IPS DF 6.9 (cell line): ENCODE measurements around the gene TLL2.

Experiments used
- DNase-seq: peaks from one replicate; pipeline ENCODE4 v3.0.0-alpha.2; 2013; ENCODE audit warnings: low read depth, low spot score
- H3K27ac ChIP-seq: one replicate; pipeline ENCODE4 v1.5.1; 2013; ENCODE audit warnings: low read length, control low read depth
- H3K27me3 ChIP-seq: 2 replicates; pipeline ENCODE4 v1.6.1; 2013; ENCODE audit warnings: mild to moderate bottlenecking, low read length; ENCODE audit not compliant: control insufficient read depth, insufficient read depth
- H3K36me3 ChIP-seq: 2 replicates; pipeline ENCODE4 v1.6.1; 2013; ENCODE audit warnings: low read length; ENCODE audit not compliant: control insufficient read depth, insufficient read depth
- H3K4me1 ChIP-seq: 2 replicates; pipeline ENCODE4 v1.6.1; 2013; ENCODE audit warnings: low read length; ENCODE audit not compliant: control insufficient read depth, insufficient read depth
- H3K4me3 ChIP-seq: 2 replicates; pipeline ENCODE4 v1.5.1; 2013; ENCODE audit warnings: mild to moderate bottlenecking, low read length
- H3K9me3 ChIP-seq: 2 replicates; pipeline ENCODE4 v1.6.1; 2013; ENCODE audit warnings: low read length, inconsistent platforms; ENCODE audit not compliant: control insufficient read depth, insufficient read depth
- WGBS: extraction: QIAGEN DNeasy Blood & Tissue Kit; methylation state at CpG from one replicate; pipeline ENCODE4 v1.1.7; 2013; ENCODE audit warnings: mixed read lengths, missing lambda C conversion rate; ENCODE audit not compliant: insufficient read length, insufficient coverage; 5-methylcytosine and 5-hydroxymethylcytosine counted together

Gene TLL2

DNA sequence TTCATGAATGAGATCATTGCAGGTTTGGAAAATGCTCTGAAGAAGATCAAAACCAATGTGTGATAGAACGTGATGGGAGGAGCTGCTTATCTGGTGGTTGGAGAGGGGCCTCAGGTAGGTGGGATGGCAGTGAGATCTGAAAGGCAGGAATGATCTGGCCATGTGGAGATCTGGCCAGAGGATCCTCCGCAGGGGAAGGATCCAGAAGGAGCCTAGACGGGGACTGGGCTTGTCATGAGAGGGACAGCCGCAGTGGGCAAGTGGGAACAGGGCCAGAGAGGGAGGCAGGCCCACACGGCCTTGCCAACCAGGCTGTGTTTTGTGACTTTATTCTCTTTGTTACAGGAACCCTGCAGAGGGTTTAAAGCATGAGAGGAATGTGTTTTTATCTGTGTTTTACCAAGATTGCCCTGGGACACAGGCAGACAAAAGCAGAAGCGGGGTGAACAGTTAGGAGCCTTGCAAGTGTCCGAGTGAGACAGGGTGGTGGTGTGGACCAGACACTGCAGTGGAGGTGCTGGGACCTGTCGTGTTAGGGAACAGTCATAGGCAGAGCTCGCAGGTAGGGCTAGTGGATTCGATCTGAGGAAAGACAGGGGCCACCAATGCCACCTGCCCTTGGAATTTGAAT, 66.6 kb downstream of the TLL2 start:
- no peak for DNase-seq
- H3K36me3 ChIP-seq: no peaks in the 10 kb centered on the region
- no peaks in the 10 kb centered on the region for H3K9me3 ChIP-seq
- H3K27ac ChIP-seq: no peak overlapping the region
- H3K4me3 ChIP-seq: no peak overlapping the region
- peaks cover 10% of the 10 kb centered on the region for H3K4me1 ChIP-seq
- WGBS: no CpG with 5 or more reads among the region's 10 CpGs
- no peaks in the 10 kb centered on the region for H3K27me3 ChIP-seq

DNA sequence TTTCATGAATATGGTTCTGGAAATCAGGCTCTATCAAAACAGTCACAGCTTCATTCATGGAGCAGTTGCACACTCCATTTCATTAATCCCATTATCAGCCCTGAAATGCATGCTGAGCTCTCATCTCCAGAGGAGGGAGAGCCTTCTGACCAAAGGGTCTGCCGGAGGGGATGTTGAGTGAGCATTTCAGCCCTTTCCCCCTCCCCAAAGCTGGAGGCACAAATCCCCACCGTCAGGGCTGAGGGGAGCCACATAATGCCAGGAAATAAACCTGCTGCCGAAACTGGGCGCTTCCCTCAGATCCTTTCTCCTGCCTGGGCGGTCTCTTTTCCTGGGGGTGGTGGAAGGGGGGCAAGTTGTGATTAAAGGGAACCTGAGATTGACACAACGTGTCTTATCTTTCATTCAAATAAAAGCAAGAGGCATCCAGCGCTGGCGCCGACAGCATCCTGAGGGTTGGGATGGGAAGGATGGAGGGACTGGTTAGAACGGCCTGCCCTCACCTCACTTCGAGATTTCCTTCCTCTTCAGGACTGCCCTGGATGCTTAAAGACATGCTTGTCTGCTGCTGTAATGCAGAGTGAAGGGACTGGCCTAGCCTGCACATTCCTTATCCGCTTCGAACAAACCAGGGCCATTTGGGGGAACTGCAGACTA, 71.6 kb downstream of the TLL2 start:
- H3K4me3 ChIP-seq: no peak overlapping the region
- H3K27ac ChIP-seq: no peak overlapping the region
- DNase-seq: no peak
- H3K36me3 ChIP-seq: no peaks in the 10 kb centered on the region
- peaks cover 5% of the 10 kb centered on the region for H3K4me1 ChIP-seq
- no peaks in the 10 kb centered on the region for H3K27me3 ChIP-seq
- H3K9me3 ChIP-seq: no peaks in the 10 kb centered on the region
- no CpG with 5 or more reads among the region's 13 CpGs for WGBS

DNA sequence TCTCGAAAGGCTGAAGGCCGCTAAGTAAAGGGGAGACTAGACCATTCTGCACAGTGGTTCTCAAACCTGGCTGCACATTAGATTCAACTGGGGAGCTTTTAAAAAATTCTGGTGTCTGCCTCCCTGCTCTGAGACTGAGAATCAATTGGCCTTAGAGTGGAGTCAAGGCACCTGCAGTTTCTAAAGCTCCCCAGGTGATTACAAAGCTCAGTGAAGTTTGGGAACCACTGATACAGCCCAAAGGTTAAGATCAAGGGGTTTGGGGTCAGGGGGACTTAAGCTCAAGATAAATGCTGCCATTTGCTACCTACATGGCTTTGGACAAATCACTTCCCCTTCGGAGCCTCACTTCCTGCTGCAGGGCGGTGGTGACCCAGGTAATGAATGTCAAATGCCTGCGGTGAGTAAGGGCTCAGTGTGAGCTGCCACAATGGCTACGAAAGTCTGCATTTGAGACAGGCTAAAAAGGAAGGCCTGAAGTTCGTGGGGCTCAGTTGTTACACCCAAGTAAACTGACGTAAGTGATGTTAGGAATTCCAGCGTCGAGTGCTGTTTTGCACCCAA, 72.3 kb downstream of the TLL2 start:
- H3K9me3 ChIP-seq: no peaks in the 10 kb centered on the region
- no peaks in the 10 kb centered on the region for H3K36me3 ChIP-seq
- peaks cover 5% of the 10 kb centered on the region for H3K4me1 ChIP-seq
- no peak overlapping the region for H3K4me3 ChIP-seq
- DNase-seq: no peak
- H3K27me3 ChIP-seq: no peaks in the 10 kb centered on the region
- no CpG with 5 or more reads among the region's 10 CpGs for WGBS
- no peak overlapping the region for H3K27ac ChIP-seq

DNA sequence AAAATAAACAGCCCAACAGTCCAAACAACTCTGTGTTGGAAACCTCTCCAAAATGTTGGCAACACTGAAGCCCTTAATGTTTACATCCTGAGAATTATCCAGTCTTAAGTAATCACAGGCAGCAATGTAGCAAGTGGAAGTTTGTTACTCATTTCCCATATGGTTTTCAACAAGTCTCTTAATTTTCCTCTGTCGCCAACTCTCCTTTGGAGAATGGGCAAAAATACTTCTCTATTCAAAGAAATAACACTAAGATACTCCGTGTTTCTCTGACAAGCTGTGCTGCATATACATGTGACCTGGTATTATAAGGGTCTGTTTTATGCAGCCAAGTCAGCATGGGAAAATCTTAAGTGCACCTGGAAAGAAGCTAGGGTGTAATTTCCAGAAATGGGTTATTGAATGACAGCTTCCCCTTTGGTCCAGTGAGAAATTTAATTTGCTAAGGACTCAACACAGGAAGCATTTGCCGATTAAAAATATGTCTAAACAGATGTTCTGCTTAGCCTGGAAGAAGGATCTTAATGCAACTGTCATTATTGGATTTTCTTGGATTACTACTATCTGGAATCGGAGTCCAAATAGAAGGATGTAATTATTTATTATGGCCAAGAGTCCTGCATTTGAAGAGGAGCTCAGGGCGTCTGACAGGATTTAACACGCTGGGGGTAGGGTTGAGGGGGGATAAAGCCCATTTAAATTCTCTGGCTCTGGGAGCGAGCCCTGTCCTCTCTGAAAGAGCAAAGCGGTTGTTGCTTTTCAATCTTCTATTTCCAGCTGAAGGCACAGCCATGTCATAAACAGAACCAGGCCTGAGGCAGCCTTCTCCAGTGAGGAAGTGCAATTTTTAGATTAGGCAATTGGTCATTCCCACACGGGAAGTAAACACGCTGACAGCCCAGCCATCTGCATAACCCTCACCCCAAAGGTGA, 73.1 kb downstream of the TLL2 start:
- WGBS: no CpG with 5 or more reads among the region's 10 CpGs
- Histone ChIP-seq H3K36me3 (no peaks in the 10 kb centered on the region), H3K27ac (no peak overlapping the region), H3K4me3 (no peak overlapping the region), H3K4me1 (peaks cover 5% of the 10 kb centered on the region), H3K27me3 (no peaks in the 10 kb centered on the region), H3K9me3 (no peaks in the 10 kb centered on the region)
- no peak for DNase-seq

DNA sequence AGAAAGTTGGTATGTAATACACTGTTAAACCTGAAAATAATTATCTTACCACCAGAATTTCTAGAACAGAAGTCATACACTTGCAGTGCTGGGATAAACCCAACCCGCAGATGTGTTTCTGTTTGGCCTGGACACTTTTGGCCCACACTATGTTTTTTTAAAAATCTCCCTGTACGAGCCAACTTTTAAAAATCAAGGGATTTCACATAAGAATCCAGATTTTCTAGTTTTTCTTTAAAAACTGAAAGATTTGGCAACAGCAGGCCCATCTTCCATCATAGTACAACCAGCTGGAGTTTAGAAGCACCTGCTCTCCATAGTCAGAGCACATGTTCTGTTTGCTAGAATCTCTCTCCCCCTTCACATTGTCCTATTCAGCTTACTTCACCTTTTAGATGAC, 74.0 kb downstream of the TLL2 start:
- no peak overlapping the region for H3K27ac ChIP-seq
- no CpG with 5 or more reads among the region's 2 CpGs for WGBS

DNA sequence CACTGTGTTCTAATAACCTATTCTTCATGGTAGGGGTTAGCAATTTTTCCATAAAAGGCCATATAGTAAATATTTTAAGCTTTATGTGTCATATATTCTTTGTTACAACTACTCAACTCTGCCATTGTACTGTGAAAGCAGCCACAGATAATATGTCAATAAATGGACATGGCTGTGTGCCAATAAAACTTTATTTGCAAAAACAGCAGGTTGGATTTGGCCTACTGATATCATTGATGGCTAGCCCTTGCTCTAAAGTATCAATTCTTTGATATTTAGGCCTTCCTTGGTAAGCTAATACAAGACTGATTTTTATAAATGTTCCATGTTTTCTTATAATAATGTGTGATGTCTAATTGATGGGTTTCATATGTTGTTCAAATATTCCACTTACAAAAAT, 77.7 kb downstream of the TLL2 start:
- H3K27me3 ChIP-seq: no peaks in the 10 kb centered on the region
- DNase-seq: no peak
- no peak overlapping the region for H3K4me3 ChIP-seq
- H3K9me3 ChIP-seq: no peaks in the 10 kb centered on the region
- no peaks in the 10 kb centered on the region for H3K36me3 ChIP-seq
- peaks cover under 1% of the 10 kb centered on the region; the same call in 1 of the 2 replicates for H3K4me1 ChIP-seq
- no peak overlapping the region for H3K27ac ChIP-seq

More for the DNA sequence above, 74.0 kb downstream of the TLL2 start:
- Histone ChIP-seq H3K27me3 (no peaks in the 10 kb centered on the region), H3K4me1 (peaks cover 5% of the 10 kb centered on the region), H3K36me3 (no peaks in the 10 kb centered on the region), H3K9me3 (no peaks in the 10 kb centered on the region), H3K4me3 (no peak overlapping the region)
- DNase-seq: no peak

DNA sequence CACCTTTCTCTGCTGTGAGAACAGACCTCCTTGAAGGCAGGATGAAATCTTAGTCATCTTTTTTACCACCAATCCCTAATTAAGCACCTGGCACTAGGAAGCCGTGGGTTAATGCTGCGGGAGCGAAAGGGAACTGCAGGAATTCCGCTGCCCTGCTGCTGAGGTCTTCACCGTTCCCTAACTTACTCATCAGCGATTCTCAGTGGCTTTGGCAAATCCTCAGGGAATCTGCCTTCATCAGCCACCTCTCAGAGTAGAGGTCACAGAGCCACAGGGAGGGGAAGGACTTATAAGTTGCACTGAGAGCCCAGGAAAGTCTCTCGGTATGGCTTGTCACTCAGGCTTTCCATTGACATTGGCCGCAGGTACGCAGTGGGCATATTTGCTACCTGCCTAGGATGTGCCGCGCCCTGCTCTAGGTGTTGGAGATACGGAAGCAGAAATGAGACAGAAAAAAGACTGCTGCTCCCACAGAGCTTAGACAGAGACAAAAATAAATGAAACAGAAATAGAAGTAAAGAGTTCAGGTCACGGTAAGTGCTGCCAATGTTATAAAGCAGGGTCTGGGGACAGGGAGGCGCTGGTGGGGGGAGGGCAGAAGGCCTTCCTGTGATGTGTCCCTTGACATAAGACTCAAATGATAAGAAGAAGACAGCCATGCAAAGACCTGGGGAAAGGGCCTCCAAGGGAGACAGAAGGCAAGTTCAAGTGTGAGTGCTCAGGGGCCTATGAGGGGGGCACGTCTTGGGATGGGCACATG, 82.3 kb downstream of the TLL2 start:
- DNase-seq: no peak

DNA sequence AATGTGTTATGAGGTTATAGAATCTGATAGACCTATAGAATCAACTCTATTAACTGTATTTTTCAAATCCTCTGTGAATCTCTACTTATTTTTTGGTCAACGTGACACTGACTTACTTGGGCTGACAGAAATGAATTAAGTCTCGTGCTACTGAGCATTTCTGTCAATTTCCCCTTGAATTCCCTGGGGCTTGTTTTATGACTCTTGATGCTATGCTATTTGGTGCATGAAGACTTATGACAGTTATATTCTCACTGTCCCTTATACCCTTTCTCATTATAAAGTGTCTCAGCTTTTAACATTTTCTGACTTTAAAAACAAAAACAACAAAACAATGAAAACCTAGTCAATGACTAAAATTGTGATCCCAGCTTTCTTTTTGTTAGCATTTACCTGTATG, 86.4 kb downstream of the TLL2 start:
- WGBS: no CpG with 5 or more reads among the region's 2 CpGs
- Histone ChIP-seq H3K4me1 (no peaks in the 10 kb centered on the region), H3K27ac (no peak overlapping the region)

More for the DNA sequence above, 82.3 kb downstream of the TLL2 start:
- WGBS: no CpG with 5 or more reads among the region's 15 CpGs
- Histone ChIP-seq H3K36me3 (no peaks in the 10 kb centered on the region), H3K27me3 (no peaks in the 10 kb centered on the region), H3K4me1 (no peaks in the 10 kb centered on the region), H3K9me3 (no peaks in the 10 kb centered on the region), H3K4me3 (no peak overlapping the region), H3K27ac (no peak overlapping the region)

DNA sequence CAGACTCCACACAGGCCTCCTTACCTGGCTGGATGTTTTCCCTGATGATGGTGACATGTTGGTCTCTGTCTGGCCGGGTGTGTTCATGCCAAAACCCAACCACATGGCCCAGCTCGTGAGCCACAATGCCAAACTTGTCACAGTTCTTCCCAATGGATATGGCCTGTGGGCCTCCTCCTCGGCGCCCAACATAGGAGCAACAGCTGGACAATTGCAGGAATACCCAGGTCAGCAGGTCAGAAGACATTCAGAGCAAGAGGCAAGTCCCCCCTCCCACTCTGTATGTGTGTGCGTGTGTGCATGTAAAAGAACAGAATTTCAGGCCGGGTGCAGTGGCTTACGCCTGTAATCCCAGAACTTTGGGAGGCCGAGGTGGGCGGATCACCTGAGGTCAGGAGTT, 91.2 kb downstream of the TLL2 start:
- Histone ChIP-seq H3K36me3 (no peaks in the 10 kb centered on the region), H3K4me1 (no peaks in the 10 kb centered on the region; the same call in 1 of the 2 replicates), H3K9me3 (no peaks in the 10 kb centered on the region), H3K27ac (no peak overlapping the region), H3K4me3 (no peak overlapping the region), H3K27me3 (no peaks in the 10 kb centered on the region)
- no CpG with 5 or more reads among the region's 9 CpGs for WGBS
- no peak for DNase-seq

More for the DNA sequence above, 86.4 kb downstream of the TLL2 start:
- Histone ChIP-seq H3K27me3 (no peaks in the 10 kb centered on the region), H3K4me3 (no peak overlapping the region), H3K36me3 (no peaks in the 10 kb centered on the region), H3K9me3 (no peaks in the 10 kb centered on the region)
- DNase-seq: no peak

DNA sequence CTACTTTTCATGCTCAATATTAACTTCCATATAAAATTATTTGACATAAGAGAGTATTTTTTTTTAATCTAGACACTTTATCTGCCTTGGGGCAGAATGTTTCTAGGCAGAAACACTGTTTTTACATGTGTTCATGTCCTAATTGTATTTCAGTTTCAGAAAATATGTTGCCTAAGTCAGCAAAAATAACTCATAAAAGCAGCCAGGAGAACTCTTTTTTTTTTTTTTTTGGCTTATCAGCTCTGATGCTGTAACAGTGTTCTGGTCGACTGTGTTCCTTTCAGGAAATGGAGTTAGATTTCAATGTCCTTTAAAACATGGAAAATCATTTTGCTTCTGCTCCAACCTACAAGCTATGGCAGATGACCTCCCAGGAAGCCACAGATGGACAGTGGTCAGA, 91.7 kb downstream of the TLL2 start:
- Histone ChIP-seq H3K4me3 (no peak overlapping the region), H3K9me3 (no peaks in the 10 kb centered on the region), H3K27me3 (no peaks in the 10 kb centered on the region), H3K36me3 (no peaks in the 10 kb centered on the region), H3K4me1 (no peaks in the 10 kb centered on the region; the same call in 1 of the 2 replicates), H3K27ac (no peak overlapping the region)
- no CpG with 5 or more reads among the region's 1 CpG for WGBS
- DNase-seq: no peak
